HepG2 (cell line): Measurements from ENCODE around the gene ZNF813. TPM values are rescaled to one million over a fixed set of nuclear protein-coding genes. Genes with fewer than 3 reads are reported as not detected.
A peak's percentile ranks its signal among the peaks of the same experiment; 100 is the strongest.

ENCODE experiments used
- POLR2A ChIP-seq, 2 experiments: IDR thresholded peaks; 2 replicates each; pipeline ENCODE4 v1.6.1; 2011; ENCODE audit warnings: low read depth in 2 of 2, low read length in 2 of 2, mild to moderate bottlenecking in 1 of 2, moderate library complexity in 1 of 2; ENCODE audit not compliant: insufficient read depth in 1 of 2
- ZNF3 ChIP-seq: IDR thresholded peaks from 2 replicates; pipeline ENCODE4 v1.7.0; 2017; ENCODE audit warnings: inconsistent platforms
- ZNF563 ChIP-seq: sonication (generic); formaldehyde crosslinking; IDR thresholded peaks from 2 replicates; pipeline ENCODE4 v1.8.0; 2022; ENCODE audit warnings: mild to moderate bottlenecking, moderate library complexity, missing genetic modification reagents
- ZNF629 ChIP-seq: sonication (generic); formaldehyde crosslinking; conservative IDR thresholded peaks from 2 replicates; pipeline ENCODE4 v1.5.0; 2020; ENCODE audit warnings: missing genetic modification reagents
- ZNF816 ChIP-seq: sonication (generic); formaldehyde crosslinking; IDR thresholded peaks from 2 replicates; pipeline ENCODE4 v1.8.0; 2022; ENCODE audit warnings: missing genetic modification reagents, mild to moderate bottlenecking, borderline replicate concordance
- polyA plus RNA-seq, 8 experiments: library from polyadenylated mRNA; depleted of rRNA in 3 of 8; stranded (reverse) in 7 of 8; unstranded in 1 of 8; fragments of >200 nt; fragmentation: Illumina TruSeq in 4 of 8; extraction: Trizol in 4 of 8; gene quantifications; 2 replicates each; pipeline versions ENCODE4 v1.2.1 to v1.2.3, GENCODE V29; 2011 to 2016; ENCODE audit warnings: low read depth in 4 of 8, missing spikeins in 1 of 8, mixed read lengths in 1 of 8; ENCODE audit not compliant: insufficient read depth in 1 of 8
- total RNA-seq, 5 experiments: library from RNA; depleted of rRNA; stranded (reverse); fragments of >200 nt; fragmentation: Illumina TruSeq; extraction: Trizol; gene quantifications; 2 replicates each; pipeline ENCODE4 v1.2.3, GENCODE V29; 2016; ENCODE audit warnings: low read depth in 1 of 5
- TF ChIP-seq, protein P1 (sequence below): sonication (generic); formaldehyde crosslinking; IDR thresholded peaks from 2 replicates; pipeline ENCODE4 v1.5.0; 2020; ENCODE audit warnings: mild to moderate bottlenecking, missing genetic modification reagents
- TF ChIP-seq, protein P2 (sequence below): sonication (generic); formaldehyde crosslinking; IDR thresholded peaks from 2 replicates; pipeline ENCODE4 v1.8.0; 2022; ENCODE audit warnings: missing genetic modification reagents, mild to moderate bottlenecking, inconsistent platforms, borderline replicate concordance
- TF ChIP-seq, protein P3 (sequence below), 2 experiments: IDR thresholded peaks; 2 replicates each; pipeline ENCODE4 v1.6.1; 2011 to 2012; ENCODE audit warnings: low read length in 2 of 2, borderline replicate concordance in 1 of 2, low read depth in 1 of 2, mild to moderate bottlenecking in 1 of 2, moderate library complexity in 1 of 2
- TF ChIP-seq, protein P4 (sequence below): IDR thresholded peaks from 2 replicates; pipeline ENCODE4 v1.6.1; 2012; ENCODE audit warnings: inconsistent platforms
- TF ChIP-seq, protein P5 (sequence below): sonication (generic); formaldehyde crosslinking; IDR thresholded peaks from 2 replicates; pipeline ENCODE4 v1.4.0; 2020; ENCODE audit warnings: mild to moderate bottlenecking, missing genetic modification reagents
- TF ChIP-seq, protein P6 (sequence below): sonication (generic); formaldehyde crosslinking; conservative IDR thresholded peaks from 2 replicates; pipeline ENCODE4 v1.8.0; 2022; ENCODE audit warnings: missing genetic modification reagents

Gene ZNF813
- total and polyA plus RNA-seq, 2 of the 13 experiments (the other 11 are each of a cell fraction or from before 2014, with no cell fraction given), result 2.1 to 8.9 TPM

DNA sequence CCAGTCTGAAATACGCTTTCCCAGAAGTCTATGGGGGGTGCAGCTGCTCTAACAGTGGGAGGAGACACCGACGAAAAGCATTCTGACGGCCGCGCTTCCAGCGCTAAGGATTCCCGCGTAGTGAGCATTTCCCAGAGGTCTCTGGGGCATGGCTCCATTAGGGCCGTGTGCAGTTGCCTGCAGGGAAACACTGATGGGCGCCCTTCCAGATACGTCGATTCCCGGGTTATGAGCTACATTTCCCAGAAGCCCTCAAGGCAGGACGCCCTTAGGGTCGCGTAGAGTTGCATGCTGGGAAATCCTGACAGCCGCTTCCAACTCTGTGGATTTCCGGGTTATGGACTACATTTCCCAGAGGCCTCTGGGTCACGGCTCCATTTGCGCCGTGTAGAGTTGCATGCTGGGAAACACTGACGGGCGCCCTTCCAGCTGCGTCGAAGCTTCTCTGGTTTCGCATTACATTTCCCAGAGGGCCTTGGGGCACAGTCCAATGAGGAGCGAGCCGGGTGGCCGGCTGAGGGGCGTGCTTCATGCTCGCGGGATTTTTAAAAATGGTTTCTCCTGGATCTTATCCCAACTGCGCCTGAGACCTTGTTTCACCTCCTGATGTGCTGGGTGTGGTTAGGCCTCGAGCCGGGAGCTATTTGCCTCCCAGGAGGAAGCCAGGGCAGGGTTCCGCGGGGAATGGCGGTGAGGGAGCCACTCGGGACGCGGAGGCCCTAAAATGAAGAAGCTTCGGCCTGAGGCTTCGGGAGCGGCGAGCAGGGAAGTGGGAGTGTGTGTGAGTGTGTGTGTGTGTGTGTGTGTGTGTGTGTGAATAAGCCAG is 53.2 kb downstream of the ZNF813 start (continued):
- TF ChIP-seq, protein P1, sequence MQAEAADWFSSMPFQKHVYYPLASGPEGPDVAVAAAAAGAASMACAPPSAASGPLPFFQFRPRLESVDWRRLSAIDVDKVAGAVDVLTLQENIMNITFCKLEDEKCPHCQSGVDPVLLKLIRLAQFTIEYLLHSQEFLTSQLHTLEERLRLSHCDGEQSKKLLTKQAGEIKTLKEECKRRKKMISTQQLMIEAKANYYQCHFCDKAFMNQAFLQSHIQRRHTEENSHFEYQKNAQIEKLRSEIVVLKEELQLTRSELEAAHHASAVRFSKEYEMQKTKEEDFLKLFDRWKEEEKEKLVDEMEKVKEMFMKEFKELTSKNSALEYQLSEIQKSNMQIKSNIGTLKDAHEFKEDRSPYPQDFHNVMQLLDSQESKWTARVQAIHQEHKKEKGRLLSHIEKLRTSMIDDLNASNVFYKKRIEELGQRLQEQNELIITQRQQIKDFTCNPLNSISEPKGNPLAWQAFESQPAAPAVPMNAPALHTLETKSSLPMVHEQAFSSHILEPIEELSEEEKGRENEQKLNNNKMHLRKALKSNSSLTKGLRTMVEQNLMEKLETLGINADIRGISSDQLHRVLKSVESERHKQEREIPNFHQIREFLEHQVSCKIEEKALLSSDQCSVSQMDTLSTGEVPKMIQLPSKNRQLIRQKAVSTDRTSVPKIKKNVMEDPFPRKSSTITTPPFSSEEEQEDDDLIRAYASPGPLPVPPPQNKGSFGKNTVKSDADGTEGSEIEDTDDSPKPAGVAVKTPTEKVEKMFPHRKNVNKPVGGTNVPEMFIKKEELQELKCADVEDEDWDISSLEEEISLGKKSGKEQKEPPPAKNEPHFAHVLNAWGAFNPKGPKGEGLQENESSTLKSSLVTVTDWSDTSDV (CRISPR knock-in tag), result no peak
- TF ChIP-seq, protein P2, sequence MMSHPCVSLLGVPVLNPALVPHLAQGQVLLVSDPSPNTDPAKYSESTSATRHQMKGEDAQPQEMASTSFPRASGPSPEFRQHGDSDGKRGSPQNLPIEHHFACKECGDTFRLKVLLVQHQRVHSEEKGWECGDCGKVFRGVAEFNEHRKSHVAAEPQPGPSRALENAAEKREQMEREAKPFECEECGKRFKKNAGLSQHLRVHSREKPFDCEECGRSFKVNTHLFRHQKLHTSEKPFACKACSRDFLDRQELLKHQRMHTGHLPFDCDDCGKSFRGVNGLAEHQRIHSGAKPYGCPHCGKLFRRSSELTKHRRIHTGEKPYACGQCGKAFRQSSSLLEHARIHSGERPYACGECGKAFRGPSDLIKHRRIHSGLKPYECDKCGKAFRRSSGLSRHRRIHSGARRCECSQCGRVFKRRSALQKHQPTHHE (CRISPR knock-in tag), result no peak
- TF ChIP-seq, protein P3, sequence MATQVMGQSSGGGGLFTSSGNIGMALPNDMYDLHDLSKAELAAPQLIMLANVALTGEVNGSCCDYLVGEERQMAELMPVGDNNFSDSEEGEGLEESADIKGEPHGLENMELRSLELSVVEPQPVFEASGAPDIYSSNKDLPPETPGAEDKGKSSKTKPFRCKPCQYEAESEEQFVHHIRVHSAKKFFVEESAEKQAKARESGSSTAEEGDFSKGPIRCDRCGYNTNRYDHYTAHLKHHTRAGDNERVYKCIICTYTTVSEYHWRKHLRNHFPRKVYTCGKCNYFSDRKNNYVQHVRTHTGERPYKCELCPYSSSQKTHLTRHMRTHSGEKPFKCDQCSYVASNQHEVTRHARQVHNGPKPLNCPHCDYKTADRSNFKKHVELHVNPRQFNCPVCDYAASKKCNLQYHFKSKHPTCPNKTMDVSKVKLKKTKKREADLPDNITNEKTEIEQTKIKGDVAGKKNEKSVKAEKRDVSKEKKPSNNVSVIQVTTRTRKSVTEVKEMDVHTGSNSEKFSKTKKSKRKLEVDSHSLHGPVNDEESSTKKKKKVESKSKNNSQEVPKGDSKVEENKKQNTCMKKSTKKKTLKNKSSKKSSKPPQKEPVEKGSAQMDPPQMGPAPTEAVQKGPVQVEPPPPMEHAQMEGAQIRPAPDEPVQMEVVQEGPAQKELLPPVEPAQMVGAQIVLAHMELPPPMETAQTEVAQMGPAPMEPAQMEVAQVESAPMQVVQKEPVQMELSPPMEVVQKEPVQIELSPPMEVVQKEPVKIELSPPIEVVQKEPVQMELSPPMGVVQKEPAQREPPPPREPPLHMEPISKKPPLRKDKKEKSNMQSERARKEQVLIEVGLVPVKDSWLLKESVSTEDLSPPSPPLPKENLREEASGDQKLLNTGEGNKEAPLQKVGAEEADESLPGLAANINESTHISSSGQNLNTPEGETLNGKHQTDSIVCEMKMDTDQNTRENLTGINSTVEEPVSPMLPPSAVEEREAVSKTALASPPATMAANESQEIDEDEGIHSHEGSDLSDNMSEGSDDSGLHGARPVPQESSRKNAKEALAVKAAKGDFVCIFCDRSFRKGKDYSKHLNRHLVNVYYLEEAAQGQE (IDR thresholded peaks at IDR 0.05; ENCODE audit: borderline replicate concordance in 1 of 2, low read depth in 1 of 2, low read length in 2 of 2), result no peak
- TF ChIP-seq, protein P4, sequence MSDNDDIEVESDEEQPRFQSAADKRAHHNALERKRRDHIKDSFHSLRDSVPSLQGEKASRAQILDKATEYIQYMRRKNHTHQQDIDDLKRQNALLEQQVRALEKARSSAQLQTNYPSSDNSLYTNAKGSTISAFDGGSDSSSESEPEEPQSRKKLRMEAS, result 0 out of 2 replicates have a peak, but pooled peaks have one; percentile 30
- TF ChIP-seq ZNF563 (no peak; the same call in 1 of the 2 replicates), POLR2A (IDR thresholded peaks at IDR 0.05; ENCODE audit: insufficient read depth in 1 of 2, low read depth in 2 of 2, low read length in 2 of 2) (no peak), ZNF629 (CRISPR knock-in tag) (no peak), ZNF816 (CRISPR knock-in tag) (no peak), ZNF3 (CRISPR knock-in tag) (no peak)
- TF ChIP-seq, protein P5, sequence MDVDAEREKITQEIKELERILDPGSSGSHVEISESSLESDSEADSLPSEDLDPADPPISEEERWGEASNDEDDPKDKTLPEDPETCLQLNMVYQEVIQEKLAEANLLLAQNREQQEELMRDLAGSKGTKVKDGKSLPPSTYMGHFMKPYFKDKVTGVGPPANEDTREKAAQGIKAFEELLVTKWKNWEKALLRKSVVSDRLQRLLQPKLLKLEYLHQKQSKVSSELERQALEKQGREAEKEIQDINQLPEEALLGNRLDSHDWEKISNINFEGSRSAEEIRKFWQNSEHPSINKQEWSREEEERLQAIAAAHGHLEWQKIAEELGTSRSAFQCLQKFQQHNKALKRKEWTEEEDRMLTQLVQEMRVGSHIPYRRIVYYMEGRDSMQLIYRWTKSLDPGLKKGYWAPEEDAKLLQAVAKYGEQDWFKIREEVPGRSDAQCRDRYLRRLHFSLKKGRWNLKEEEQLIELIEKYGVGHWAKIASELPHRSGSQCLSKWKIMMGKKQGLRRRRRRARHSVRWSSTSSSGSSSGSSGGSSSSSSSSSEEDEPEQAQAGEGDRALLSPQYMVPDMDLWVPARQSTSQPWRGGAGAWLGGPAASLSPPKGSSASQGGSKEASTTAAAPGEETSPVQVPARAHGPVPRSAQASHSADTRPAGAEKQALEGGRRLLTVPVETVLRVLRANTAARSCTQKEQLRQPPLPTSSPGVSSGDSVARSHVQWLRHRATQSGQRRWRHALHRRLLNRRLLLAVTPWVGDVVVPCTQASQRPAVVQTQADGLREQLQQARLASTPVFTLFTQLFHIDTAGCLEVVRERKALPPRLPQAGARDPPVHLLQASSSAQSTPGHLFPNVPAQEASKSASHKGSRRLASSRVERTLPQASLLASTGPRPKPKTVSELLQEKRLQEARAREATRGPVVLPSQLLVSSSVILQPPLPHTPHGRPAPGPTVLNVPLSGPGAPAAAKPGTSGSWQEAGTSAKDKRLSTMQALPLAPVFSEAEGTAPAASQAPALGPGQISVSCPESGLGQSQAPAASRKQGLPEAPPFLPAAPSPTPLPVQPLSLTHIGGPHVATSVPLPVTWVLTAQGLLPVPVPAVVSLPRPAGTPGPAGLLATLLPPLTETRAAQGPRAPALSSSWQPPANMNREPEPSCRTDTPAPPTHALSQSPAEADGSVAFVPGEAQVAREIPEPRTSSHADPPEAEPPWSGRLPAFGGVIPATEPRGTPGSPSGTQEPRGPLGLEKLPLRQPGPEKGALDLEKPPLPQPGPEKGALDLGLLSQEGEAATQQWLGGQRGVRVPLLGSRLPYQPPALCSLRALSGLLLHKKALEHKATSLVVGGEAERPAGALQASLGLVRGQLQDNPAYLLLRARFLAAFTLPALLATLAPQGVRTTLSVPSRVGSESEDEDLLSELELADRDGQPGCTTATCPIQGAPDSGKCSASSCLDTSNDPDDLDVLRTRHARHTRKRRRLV (CRISPR knock-in tag), result no peak
- TF ChIP-seq, protein P6, sequence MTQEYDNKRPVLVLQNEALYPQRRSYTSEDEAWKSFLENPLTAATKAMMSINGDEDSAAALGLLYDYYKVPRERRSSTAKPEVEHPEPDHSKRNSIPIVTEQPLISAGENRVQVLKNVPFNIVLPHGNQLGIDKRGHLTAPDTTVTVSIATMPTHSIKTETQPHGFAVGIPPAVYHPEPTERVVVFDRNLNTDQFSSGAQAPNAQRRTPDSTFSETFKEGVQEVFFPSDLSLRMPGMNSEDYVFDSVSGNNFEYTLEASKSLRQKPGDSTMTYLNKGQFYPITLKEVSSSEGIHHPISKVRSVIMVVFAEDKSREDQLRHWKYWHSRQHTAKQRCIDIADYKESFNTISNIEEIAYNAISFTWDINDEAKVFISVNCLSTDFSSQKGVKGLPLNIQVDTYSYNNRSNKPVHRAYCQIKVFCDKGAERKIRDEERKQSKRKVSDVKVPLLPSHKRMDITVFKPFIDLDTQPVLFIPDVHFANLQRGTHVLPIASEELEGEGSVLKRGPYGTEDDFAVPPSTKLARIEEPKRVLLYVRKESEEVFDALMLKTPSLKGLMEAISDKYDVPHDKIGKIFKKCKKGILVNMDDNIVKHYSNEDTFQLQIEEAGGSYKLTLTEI (CRISPR knock-in tag), result no peak
